Measurements from ENCODE around the gene BSPRY. TPM values are rescaled to one million over a fixed set of nuclear protein-coding genes. Genes with fewer than 3 reads are reported as not detected.

BSPRY gene
- total RNA-seq, 2 experiments from 2014 or later, result not detected

- intact Hi-C loops (cut with DNase I, micrococcal nuclease), result no loop called here
- CTCF ChIA-PET, result no interaction called here
- POLR2A ChIA-PET, result no interaction called here
Observed at GRCh38 chr9:113313261-113313660, 36.1 kb upstream of the BSPRY start.

GRCh38 chr9:113315231-113315630 lies 34.1 kb upstream of the BSPRY start:
- intact Hi-C loops (cut with DNase I, micrococcal nuclease), result no loop called here
- Mint-ChIP-seq H3K4me1 (ENCODE audit: low read depth) (no peaks in the 10 kb centered on the region), H3K36me3 (ENCODE audit: low read depth) (no peaks in the 10 kb centered on the region), H3K27ac (no peak overlapping the region), H3K9me3 (no peaks in the 10 kb centered on the region), H3K27me3 (no peaks in the 10 kb centered on the region), H3K4me3 (no peak overlapping the region)
- no peak overlapping the region for H3K27ac ChIP-seq (ENCODE audit: low read depth in 1 of 2, low read length in 2 of 2)
- no peaks in the 10 kb centered on the region for H3K36me3 ChIP-seq (ENCODE audit: insufficient read depth, low read length)
- ChIA-PET POLR2A (no interaction called here), CTCF (no interaction called here)
- no peak overlapping the region for H3K4me3 ChIP-seq (ENCODE audit: low read length)
- no peak for DNase-seq
- H3K27me3 ChIP-seq (ENCODE audit: control insufficient read depth in 1 of 2, insufficient read depth in 2 of 2, low read length in 2 of 2), result no peaks in the 10 kb centered on the region
- no peaks in the 10 kb centered on the region for H3K4me1 ChIP-seq (ENCODE audit: insufficient read depth, low read length)
- no peak for ATAC-seq (ENCODE audit: poor library complexity)
- no peaks in the 10 kb centered on the region for H3K9me3 ChIP-seq (ENCODE audit: control insufficient read depth in 1 of 2, insufficient read depth in 1 of 2, low read length in 2 of 2)
- no peak for TF ChIP-seq CTCF (IDR thresholded peaks at IDR 0.05)

More at GRCh38 chr9:113313261-113313660, 36.1 kb upstream of the BSPRY start:
- no peak overlapping the region for H3K27ac ChIP-seq (ENCODE audit: low read depth in 1 of 2, low read length in 2 of 2)
- H3K27me3 ChIP-seq (ENCODE audit: control insufficient read depth in 1 of 2, insufficient read depth in 2 of 2, low read length in 2 of 2), result no peaks in the 10 kb centered on the region
- no peak overlapping the region for H3K4me3 ChIP-seq (ENCODE audit: low read length)
- Mint-ChIP-seq H3K27me3 (no peaks in the 10 kb centered on the region), H3K36me3 (ENCODE audit: low read depth) (no peaks in the 10 kb centered on the region), H3K9me3 (no peaks in the 10 kb centered on the region), H3K4me3 (no peak overlapping the region), H3K4me1 (ENCODE audit: low read depth) (no peaks in the 10 kb centered on the region), H3K27ac (no peak overlapping the region)
- H3K4me1 ChIP-seq (ENCODE audit: insufficient read depth, low read length), result no peaks in the 10 kb centered on the region
- no peaks in the 10 kb centered on the region for H3K36me3 ChIP-seq (ENCODE audit: insufficient read depth, low read length)
- H3K9me3 ChIP-seq (ENCODE audit: control insufficient read depth in 1 of 2, insufficient read depth in 1 of 2, low read length in 2 of 2), result no peaks in the 10 kb centered on the region
- no peak for DNase-seq
- TF ChIP-seq CTCF (IDR thresholded peaks at IDR 0.05), result no peak
- no peak for ATAC-seq (ENCODE audit: poor library complexity)

GRCh38 chr9:113316030-113316429 lies 33.3 kb upstream of the BSPRY start:
- no peaks in the 10 kb centered on the region for H3K4me1 Mint-ChIP-seq (ENCODE audit: low read depth)
- intact Hi-C loops (cut with DNase I, micrococcal nuclease), result no loop called here

More at GRCh38 chr9:113316030-113316429, 33.3 kb upstream of the BSPRY start:
- H3K27me3 Mint-ChIP-seq, result no peaks in the 10 kb centered on the region
- ATAC-seq (ENCODE audit: poor library complexity) (no peak), DNase-seq (no peak)
- H3K27me3 ChIP-seq (ENCODE audit: control insufficient read depth in 1 of 2, insufficient read depth in 2 of 2, low read length in 2 of 2), result no peaks in the 10 kb centered on the region
- H3K36me3 ChIP-seq (ENCODE audit: insufficient read depth, low read length), result no peaks in the 10 kb centered on the region
- H3K9me3 ChIP-seq (ENCODE audit: control insufficient read depth in 1 of 2, insufficient read depth in 1 of 2, low read length in 2 of 2), result no peaks in the 10 kb centered on the region
- H3K4me3 Mint-ChIP-seq, result no peak overlapping the region
- H3K27ac ChIP-seq (ENCODE audit: low read depth in 1 of 2, low read length in 2 of 2), result no peak overlapping the region
- no peaks in the 10 kb centered on the region for H3K4me1 ChIP-seq (ENCODE audit: insufficient read depth, low read length)
- H3K27ac Mint-ChIP-seq, result no peak overlapping the region
- POLR2A ChIA-PET, result no interaction called here
- CTCF ChIA-PET, result no interaction called here
- H3K36me3 Mint-ChIP-seq (ENCODE audit: low read depth), result no peaks in the 10 kb centered on the region
- TF ChIP-seq CTCF (IDR thresholded peaks at IDR 0.05), result no peak
- H3K4me3 ChIP-seq (ENCODE audit: low read length), result no peak overlapping the region
- no peaks in the 10 kb centered on the region for H3K9me3 Mint-ChIP-seq
